B cell (primary cell): Measurements from ENCODE around the gene RBBP8NL.
"Not testable (repeated sequence)": the region's sequence is repeated elsewhere in the genome, so short reads cannot be mapped to it uniquely, and the experiment has no call there.

Source experiments
- EZH2 ChIP-seq: IDR thresholded peaks from 2 replicates; pipeline ENCODE4 v1.6.1; 2012; ENCODE audit warnings: borderline replicate concordance, low read depth, mild to moderate bottlenecking, moderate library complexity, low read length; ENCODE audit not compliant: insufficient read depth, poor library complexity, severe bottlenecking
- TF ChIP-seq, protein P1 (sequence below): fragments of 200-600 bp; IDR thresholded peaks from one replicate; pipeline ENCODE4 v1.8.0; 2022; ENCODE audit warnings: antibody characterized with exemption, mild to moderate bottlenecking

DNA sequence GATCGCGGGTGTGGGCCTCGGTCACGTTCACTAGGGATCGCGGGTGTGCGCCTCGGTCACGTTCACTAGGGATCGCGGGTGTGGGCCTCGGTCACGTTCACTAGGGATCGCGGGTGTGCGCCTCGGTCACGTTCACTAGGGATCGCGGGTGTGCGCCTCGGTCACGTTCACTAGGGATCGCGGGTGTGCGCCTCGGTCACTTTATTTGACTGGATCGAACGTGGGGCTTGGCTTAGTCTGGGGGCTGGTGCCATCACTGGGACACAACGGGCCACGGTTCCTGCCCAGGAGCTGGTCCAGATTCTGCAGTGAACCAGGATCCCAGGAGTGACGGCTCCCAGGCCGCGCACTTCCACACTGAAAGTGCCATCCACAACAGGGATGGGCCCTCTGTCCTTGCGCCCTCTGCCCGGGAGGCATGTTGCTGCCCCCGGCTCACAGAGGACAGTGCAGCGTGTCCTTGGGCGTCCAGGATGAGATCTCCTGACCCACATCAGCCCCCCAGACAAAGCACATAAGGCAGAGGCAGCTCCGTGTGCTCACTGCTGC lies 53.6 kb downstream of the RBBP8NL start:
- TF ChIP-seq, protein P1, sequence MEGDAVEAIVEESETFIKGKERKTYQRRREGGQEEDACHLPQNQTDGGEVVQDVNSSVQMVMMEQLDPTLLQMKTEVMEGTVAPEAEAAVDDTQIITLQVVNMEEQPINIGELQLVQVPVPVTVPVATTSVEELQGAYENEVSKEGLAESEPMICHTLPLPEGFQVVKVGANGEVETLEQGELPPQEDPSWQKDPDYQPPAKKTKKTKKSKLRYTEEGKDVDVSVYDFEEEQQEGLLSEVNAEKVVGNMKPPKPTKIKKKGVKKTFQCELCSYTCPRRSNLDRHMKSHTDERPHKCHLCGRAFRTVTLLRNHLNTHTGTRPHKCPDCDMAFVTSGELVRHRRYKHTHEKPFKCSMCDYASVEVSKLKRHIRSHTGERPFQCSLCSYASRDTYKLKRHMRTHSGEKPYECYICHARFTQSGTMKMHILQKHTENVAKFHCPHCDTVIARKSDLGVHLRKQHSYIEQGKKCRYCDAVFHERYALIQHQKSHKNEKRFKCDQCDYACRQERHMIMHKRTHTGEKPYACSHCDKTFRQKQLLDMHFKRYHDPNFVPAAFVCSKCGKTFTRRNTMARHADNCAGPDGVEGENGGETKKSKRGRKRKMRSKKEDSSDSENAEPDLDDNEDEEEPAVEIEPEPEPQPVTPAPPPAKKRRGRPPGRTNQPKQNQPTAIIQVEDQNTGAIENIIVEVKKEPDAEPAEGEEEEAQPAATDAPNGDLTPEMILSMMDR: not testable (repeated sequence)
- not testable (repeated sequence) for TF ChIP-seq EZH2
